ENCODE results near the gene LIX1L.

DNA sequence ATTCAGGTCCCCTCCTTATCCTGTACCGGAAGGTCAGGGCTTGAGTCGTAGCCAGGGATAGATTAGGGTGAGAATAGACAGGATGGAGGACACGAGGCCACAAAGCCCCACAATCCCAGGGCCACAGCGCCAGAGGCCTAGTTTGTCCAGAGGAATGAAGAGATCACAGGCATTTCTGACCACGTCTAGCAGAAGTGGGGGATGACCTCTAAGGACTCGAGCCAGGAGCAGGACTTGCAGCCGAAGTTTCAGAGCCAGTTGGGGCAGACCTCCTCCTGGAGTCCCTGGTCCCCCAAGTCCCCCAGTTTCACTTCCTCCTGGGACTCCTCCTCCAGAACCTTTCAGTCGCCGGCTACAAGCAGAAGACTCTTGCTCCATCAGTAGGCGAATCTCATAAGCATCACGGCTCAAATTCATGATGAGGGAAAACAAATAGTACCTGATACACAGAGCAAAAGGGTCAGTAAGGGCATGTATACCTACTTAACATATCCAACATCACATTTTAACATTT is 45.6 kb downstream of the LIX1L start:
- TF ChIP-seq, protein P1, sequence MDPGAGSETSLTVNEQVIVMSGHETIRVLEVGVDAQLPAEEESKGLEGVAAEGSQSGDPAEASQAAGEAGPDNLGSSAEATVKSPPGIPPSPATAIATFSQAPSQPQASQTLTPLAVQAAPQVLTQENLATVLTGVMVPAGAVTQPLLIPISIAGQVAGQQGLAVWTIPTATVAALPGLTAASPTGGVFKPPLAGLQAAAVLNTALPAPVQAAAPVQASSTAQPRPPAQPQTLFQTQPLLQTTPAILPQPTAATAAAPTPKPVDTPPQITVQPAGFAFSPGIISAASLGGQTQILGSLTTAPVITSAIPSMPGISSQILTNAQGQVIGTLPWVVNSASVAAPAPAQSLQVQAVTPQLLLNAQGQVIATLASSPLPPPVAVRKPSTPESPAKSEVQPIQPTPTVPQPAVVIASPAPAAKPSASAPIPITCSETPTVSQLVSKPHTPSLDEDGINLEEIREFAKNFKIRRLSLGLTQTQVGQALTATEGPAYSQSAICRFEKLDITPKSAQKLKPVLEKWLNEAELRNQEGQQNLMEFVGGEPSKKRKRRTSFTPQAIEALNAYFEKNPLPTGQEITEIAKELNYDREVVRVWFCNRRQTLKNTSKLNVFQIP (CRISPR knock-in tag; IDR thresholded peaks at IDR 0.05; ENCODE audit: borderline replicate concordance, low read depth): no peak
- TF ChIP-seq CSDC2 (CRISPR knock-in tag; IDR thresholded peaks at IDR 0.05) (no peak), PPARA (CRISPR knock-in tag; IDR thresholded peaks at IDR 0.05; ENCODE audit: borderline replicate concordance) (no peak), ZNF8 (CRISPR knock-in tag; IDR thresholded peaks at IDR 0.05) (no peak), RARB (CRISPR knock-in tag; IDR thresholded peaks at IDR 0.05) (no peak), BACH2 (CRISPR knock-in tag; IDR thresholded peaks at IDR 0.05; ENCODE audit: borderline replicate concordance) (no peak), ISL1 (CRISPR knock-in tag; IDR thresholded peaks at IDR 0.05) (no peak), TCF4 (CRISPR knock-in tag; IDR thresholded peaks at IDR 0.05; ENCODE audit: borderline replicate concordance) (no peak)
- TF ChIP-seq, protein P2, sequence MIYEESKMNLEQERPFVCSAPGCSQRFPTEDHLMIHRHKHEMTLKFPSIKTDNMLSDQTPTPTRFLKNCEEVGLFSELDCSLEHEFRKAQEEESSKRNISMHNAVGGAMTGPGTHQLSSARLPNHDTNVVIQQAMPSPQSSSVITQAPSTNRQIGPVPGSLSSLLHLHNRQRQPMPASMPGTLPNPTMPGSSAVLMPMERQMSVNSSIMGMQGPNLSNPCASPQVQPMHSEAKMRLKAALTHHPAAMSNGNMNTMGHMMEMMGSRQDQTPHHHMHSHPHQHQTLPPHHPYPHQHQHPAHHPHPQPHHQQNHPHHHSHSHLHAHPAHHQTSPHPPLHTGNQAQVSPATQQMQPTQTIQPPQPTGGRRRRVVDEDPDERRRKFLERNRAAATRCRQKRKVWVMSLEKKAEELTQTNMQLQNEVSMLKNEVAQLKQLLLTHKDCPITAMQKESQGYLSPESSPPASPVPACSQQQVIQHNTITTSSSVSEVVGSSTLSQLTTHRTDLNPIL (CRISPR knock-in tag; IDR thresholded peaks at IDR 0.05; ENCODE audit: low read depth): no peak
- TF ChIP-seq, protein P3, sequence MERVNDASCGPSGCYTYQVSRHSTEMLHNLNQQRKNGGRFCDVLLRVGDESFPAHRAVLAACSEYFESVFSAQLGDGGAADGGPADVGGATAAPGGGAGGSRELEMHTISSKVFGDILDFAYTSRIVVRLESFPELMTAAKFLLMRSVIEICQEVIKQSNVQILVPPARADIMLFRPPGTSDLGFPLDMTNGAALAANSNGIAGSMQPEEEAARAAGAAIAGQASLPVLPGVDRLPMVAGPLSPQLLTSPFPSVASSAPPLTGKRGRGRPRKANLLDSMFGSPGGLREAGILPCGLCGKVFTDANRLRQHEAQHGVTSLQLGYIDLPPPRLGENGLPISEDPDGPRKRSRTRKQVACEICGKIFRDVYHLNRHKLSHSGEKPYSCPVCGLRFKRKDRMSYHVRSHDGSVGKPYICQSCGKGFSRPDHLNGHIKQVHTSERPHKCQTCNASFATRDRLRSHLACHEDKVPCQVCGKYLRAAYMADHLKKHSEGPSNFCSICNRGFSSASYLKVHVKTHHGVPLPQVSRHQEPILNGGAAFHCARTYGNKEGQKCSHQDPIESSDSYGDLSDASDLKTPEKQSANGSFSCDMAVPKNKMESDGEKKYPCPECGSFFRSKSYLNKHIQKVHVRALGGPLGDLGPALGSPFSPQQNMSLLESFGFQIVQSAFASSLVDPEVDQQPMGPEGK (CRISPR knock-in tag; IDR thresholded peaks at IDR 0.05; ENCODE audit: borderline replicate concordance): no peak
- TF ChIP-seq, protein P4, sequence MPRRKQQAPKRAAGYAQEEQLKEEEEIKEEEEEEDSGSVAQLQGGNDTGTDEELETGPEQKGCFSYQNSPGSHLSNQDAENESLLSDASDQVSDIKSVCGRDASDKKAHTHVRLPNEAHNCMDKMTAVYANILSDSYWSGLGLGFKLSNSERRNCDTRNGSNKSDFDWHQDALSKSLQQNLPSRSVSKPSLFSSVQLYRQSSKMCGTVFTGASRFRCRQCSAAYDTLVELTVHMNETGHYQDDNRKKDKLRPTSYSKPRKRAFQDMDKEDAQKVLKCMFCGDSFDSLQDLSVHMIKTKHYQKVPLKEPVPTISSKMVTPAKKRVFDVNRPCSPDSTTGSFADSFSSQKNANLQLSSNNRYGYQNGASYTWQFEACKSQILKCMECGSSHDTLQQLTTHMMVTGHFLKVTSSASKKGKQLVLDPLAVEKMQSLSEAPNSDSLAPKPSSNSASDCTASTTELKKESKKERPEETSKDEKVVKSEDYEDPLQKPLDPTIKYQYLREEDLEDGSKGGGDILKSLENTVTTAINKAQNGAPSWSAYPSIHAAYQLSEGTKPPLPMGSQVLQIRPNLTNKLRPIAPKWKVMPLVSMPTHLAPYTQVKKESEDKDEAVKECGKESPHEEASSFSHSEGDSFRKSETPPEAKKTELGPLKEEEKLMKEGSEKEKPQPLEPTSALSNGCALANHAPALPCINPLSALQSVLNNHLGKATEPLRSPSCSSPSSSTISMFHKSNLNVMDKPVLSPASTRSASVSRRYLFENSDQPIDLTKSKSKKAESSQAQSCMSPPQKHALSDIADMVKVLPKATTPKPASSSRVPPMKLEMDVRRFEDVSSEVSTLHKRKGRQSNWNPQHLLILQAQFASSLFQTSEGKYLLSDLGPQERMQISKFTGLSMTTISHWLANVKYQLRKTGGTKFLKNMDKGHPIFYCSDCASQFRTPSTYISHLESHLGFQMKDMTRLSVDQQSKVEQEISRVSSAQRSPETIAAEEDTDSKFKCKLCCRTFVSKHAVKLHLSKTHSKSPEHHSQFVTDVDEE (CRISPR knock-in tag; IDR thresholded peaks at IDR 0.05): no peak

All from SK-N-SH treated with all-trans-retinoic acid at 6 μM for 48 hours (cell line).